Pancreas (tissue), 10 donors: ENCODE data around the gene CERS3. TPM values are rescaled to one million over a fixed set of nuclear protein-coding genes. Genes with fewer than 3 reads are reported as not detected.
"Not testable (repeated sequence)": the region's sequence is repeated elsewhere in the genome, so short reads cannot be mapped to it uniquely, and the experiment has no call there.

Experiments
- ATAC-seq, 4 donors: fragments of 200-7000 bp; cut with Tn5 transposase; one replicate each; pipeline versions ENCODE4 v1.8.0 to v1.9.1; 2020; ENCODE audit warnings: mild to moderate bottlenecking in 4 of 4, moderate library complexity in 4 of 4
- DNase-seq, 6 donors: peaks; one replicate each; pipeline ENCODE4 v3.0.0-alpha.2; 2020
- FAIRE-seq: peaks from 2 replicates; lab custom pipeline; 2012; peaks lifted over from hg19 to GRCh38; lab: Jason Lieb, UNC
- H3K27ac ChIP-seq, 4 donors: fragments of 200-600 bp; sonication (generic); 1 replicate in 3 of 4; 2 replicates in 1 of 4; pipeline versions ENCODE4 v1.5.0 to v1.8.0; 2020
- H3K27me3 ChIP-seq, 4 donors: fragments of 200-600 bp; one replicate each; pipeline ENCODE4 v1.8.0; 2021
- H3K36me3 ChIP-seq, 3 donors: fragments of 200-600 bp; sonication (generic) in 1 of 3; one replicate each; pipeline versions ENCODE4 v1.5.0 to v1.8.0; 2020 to 2021
- H3K4me1 ChIP-seq, 3 donors: fragments of 200-600 bp; one replicate each; pipeline ENCODE4 v1.8.0; 2021
- H3K4me3 ChIP-seq, 4 donors: fragments of 200-600 bp; sonication (generic) in 2 of 4; one replicate each; pipeline versions ENCODE4 v1.5.0 to v1.8.0; 2020 to 2021
- H3K9me3 ChIP-seq, 4 donors: fragments of 200-600 bp; one replicate each; pipeline ENCODE4 v1.8.0; 2021
- CTCF ChIP-seq, 4 donors: fragments of 200-600 bp; sonication (generic) in 3 of 4; IDR thresholded peaks; one replicate each; pipeline versions ENCODE4 v1.5.0 to v1.8.0; 2021; ENCODE audit warnings: antibody characterized with exemption in 4 of 4
- WGBS, 2 donors: extraction: QIAGEN DNeasy Blood & Tissue Kit; methylation state at CpG; one replicate each; pipeline ENCODE4 v1.1.7; 2013; 5-methylcytosine and 5-hydroxymethylcytosine counted together
- intact Hi-C, 3 donors: fragments of 100-400 bp; cut with DNase I; formaldehyde crosslinking; loops; one replicate each; pipeline versions ENCODE4 v1.11.1 to v1.14.2; 2022
- polyA plus RNA-seq, 2 donors: library from polyadenylated mRNA; stranded (reverse); fragments of 200-250 nt; gene quantifications; one replicate each; pipeline ENCODE4 v1.2.3, GENCODE V29; 2013
- total RNA-seq, 6 donors: library from RNA; stranded (reverse); fragmentation: NEBNext Ultra II Directional in 4 of 6; extraction: Animal tissue kit (Norgen Biotek cat#: 25700) in 4 of 6; gene quantifications; one replicate each; pipeline versions ENCODE4 v1.2.1 to v1.2.4, GENCODE V29; 2021 to 2023
- donor health status: healthy with polysubstance abuse.
- donor health status: DM: no; HTN: no; CAD: no; lungs with moderate emphysema.
- donor health status: DM: no; HTN: no; CAD: no.
- donor health status: control.
- donor health status: control.
- donor health status: Bipolar disorder and iron deficiency.
- donor health status: DM: yes; HTN: yes; CAD: no.
- donor health status: DM: no; HTN: no; CAD: no.
- donor health status: DM: no; HTN: no; CAD: no.
- donor health status: DM: yes; HTN: yes; CAD: no.

CERS3 gene
- total and polyA plus RNA-seq, 8 donors = 0.07 to 0.19 TPM; not detected in 6

- no peak for TF ChIP-seq CTCF (IDR thresholded peaks at IDR 0.05)
- no peaks in the 10 kb centered on the region for H3K36me3 ChIP-seq
- intact Hi-C loops = no loop called here
- DNase-seq (no peak), FAIRE-seq (no peak), ATAC-seq (no peak)
- WGBS, 2 donors = 49 to 66% methylated on average over 1 of the region's 1 CpG
- no peaks in the 10 kb centered on the region for H3K9me3 ChIP-seq
- no peaks in the 10 kb centered on the region for H3K27me3 ChIP-seq
- no peaks in the 10 kb centered on the region for H3K4me1 ChIP-seq
- no peak overlapping the region for H3K27ac ChIP-seq
- no peak overlapping the region for H3K4me3 ChIP-seq
These were observed 71.5 kb downstream of the CERS3 start for GRCh38 chr15:100457201-100457600.

GRCh38 chr15:100454148-100454547 lies 74.6 kb downstream of the CERS3 start:
- H3K4me1 ChIP-seq = no peaks in the 10 kb centered on the region
- no peak for TF ChIP-seq CTCF (IDR thresholded peaks at IDR 0.05)
- FAIRE-seq (no peak), ATAC-seq (no peak), DNase-seq (no peak)
- H3K27ac ChIP-seq = no peak overlapping the region
- no peak overlapping the region for H3K4me3 ChIP-seq
- WGBS, 2 donors = 30 to 48% methylated on average over 2 of the region's 2 CpGs
- H3K27me3 ChIP-seq = no peaks in the 10 kb centered on the region
- no peaks in the 10 kb centered on the region for H3K36me3 ChIP-seq
- no peaks in the 10 kb centered on the region for H3K9me3 ChIP-seq
- intact Hi-C loops = no loop called here

GRCh38 chr15:100448481-100448880 lies 80.3 kb downstream of the CERS3 start:
- Histone ChIP-seq H3K4me3 (no peak overlapping the region), H3K27ac (no peak overlapping the region), H3K4me1 (no peaks in the 10 kb centered on the region), H3K27me3 (no peaks in the 10 kb centered on the region), H3K36me3 (no peaks in the 10 kb centered on the region), H3K9me3 (no peaks in the 10 kb centered on the region)
- TF ChIP-seq CTCF (IDR thresholded peaks at IDR 0.05) = no peak
- WGBS, 2 donors = 73 to 81% methylated on average over 2 of the region's 2 CpGs
- FAIRE-seq = no peak
- DNase-seq = no peak
- no peak for ATAC-seq
- intact Hi-C loops = no loop called here

GRCh38 chr15:100441063-100441462 lies 87.7 kb downstream of the CERS3 start:
- ATAC-seq, H3K4me3 ChIP-seq, H3K36me3 ChIP-seq, FAIRE-seq, DNase-seq, H3K27me3 ChIP-seq, intact Hi-C loops, H3K27ac ChIP-seq, H3K9me3 ChIP-seq, H3K4me1 ChIP-seq: not testable (repeated sequence)
- 62 to 79% methylated on average over 11 of the region's 11 CpGs for WGBS, 2 donors

- Histone ChIP-seq H3K9me3 (no peaks in the 10 kb centered on the region), H3K27ac (no peak overlapping the region), H3K4me3 (no peak overlapping the region), H3K36me3 (no peaks in the 10 kb centered on the region), H3K27me3 (no peaks in the 10 kb centered on the region), H3K4me1 (no peaks in the 10 kb centered on the region)
- DNase-seq (no peak), FAIRE-seq (no peak), ATAC-seq (no peak)
- TF ChIP-seq CTCF (IDR thresholded peaks at IDR 0.05) = no peak
- intact Hi-C loops = no loop called here
- 81 to 83% methylated on average over 4 of the region's 4 CpGs for WGBS, 2 donors
These were observed 89.2 kb downstream of the CERS3 start for GRCh38 chr15:100439514-100439913.
